HFFc6 (cell line): ENCODE measurements around the gene RGL4. TPM values are rescaled to one million over a fixed set of nuclear protein-coding genes. Genes with fewer than 3 reads are reported as not detected.
"Not testable (repeated sequence)": the region's sequence is repeated elsewhere in the genome, so short reads cannot be mapped to it uniquely, and the experiment has no call there.

Experiments
- DNase-seq: peaks from one replicate; pipeline ENCODE4 v3.0.0-alpha.2; 2018
- H3K27ac Mint-ChIP-seq: 2 replicates; pipeline ENCODE4 v1.8.0; 2020; ENCODE audit warnings: mild to moderate bottlenecking, mixed read lengths
- H3K27me3 Mint-ChIP-seq: 2 replicates; pipeline ENCODE4 v1.8.0; 2021; ENCODE audit warnings: mild to moderate bottlenecking, moderate library complexity, mixed read lengths; ENCODE audit not compliant: insufficient read depth
- H3K36me3 Mint-ChIP-seq: 2 replicates; pipeline ENCODE4 v1.8.0; 2021; ENCODE audit warnings: low read depth, mixed read lengths
- H3K4me1 Mint-ChIP-seq: 2 replicates; pipeline ENCODE4 v1.8.0; 2020; ENCODE audit warnings: low read depth, mixed read lengths
- H3K4me3 Mint-ChIP-seq: 2 replicates; pipeline ENCODE4 v1.8.0; 2020; ENCODE audit warnings: mild to moderate bottlenecking, moderate library complexity, mixed read lengths
- H3K9me3 Mint-ChIP-seq: 2 replicates; pipeline ENCODE4 v1.8.0; 2020; ENCODE audit warnings: mild to moderate bottlenecking, mixed read lengths
- CTCF ChIP-seq: fragments of 200-600 bp; sonication (generic); IDR thresholded peaks from 2 replicates; pipeline ENCODE4 v1.5.0; 2021; ENCODE audit warnings: antibody characterized with exemption, mild to moderate bottlenecking
- total RNA-seq, 6 experiments: library from RNA; stranded (reverse); fragmentation: NEBNext Ultra II Directional; extraction: Animal tissue kit (Norgen Biotek cat#: 25700); gene quantifications; 2 replicates in 1 of 6; 3 replicates in 5 of 6; pipeline ENCODE4 v1.2.3, GENCODE V29; 2021

RGL4 gene
- total RNA-seq, 6 experiments from 2014 or later = not detected

- peaks cover 6% of the 10 kb centered on the region; the same call in 1 of the 2 replicates for H3K36me3 Mint-ChIP-seq
- TF ChIP-seq CTCF = no peak
- H3K4me3 Mint-ChIP-seq = no peak overlapping the region
- no peaks in the 10 kb centered on the region; the same call in 1 of the 2 replicates for H3K4me1 Mint-ChIP-seq
- no peak overlapping the region for H3K27ac Mint-ChIP-seq
- DNase-seq = no peak
- H3K27me3 Mint-ChIP-seq = peaks cover 1% of the 10 kb centered on the region
- no peaks in the 10 kb centered on the region for H3K9me3 Mint-ChIP-seq
Observed at GRCh38 chr22:23655891-23656475, 34.8 kb upstream of the RGL4 start.

- H3K27ac Mint-ChIP-seq = no peak overlapping the region
- peaks cover 16% of the 10 kb centered on the region for H3K36me3 Mint-ChIP-seq
- H3K4me1 Mint-ChIP-seq = no peaks in the 10 kb centered on the region; the same call in 1 of the 2 replicates
- no peak overlapping the region for H3K4me3 Mint-ChIP-seq
- H3K9me3 Mint-ChIP-seq = peaks cover 4% of the 10 kb centered on the region; the same call in 1 of the 2 replicates
- TF ChIP-seq CTCF = no peak
- H3K27me3 Mint-ChIP-seq = peaks cover 1% of the 10 kb centered on the region
- DNase-seq = no peak
Observed at GRCh38 chr22:23657727-23658126, 33.1 kb upstream of the RGL4 start.

GRCh38 chr22:23660381-23660780 lies 30.4 kb upstream of the RGL4 start:
- not testable (repeated sequence) for H3K9me3 Mint-ChIP-seq, H3K4me3 Mint-ChIP-seq, H3K27me3 Mint-ChIP-seq, H3K27ac Mint-ChIP-seq, DNase-seq, H3K4me1 Mint-ChIP-seq
- peaks cover 35% of the 10 kb centered on the region for H3K36me3 Mint-ChIP-seq

- no peaks in the 10 kb centered on the region for H3K4me1 Mint-ChIP-seq
- H3K36me3 Mint-ChIP-seq = no peaks in the 10 kb centered on the region; the same call in 1 of the 2 replicates
- no peaks in the 10 kb centered on the region for H3K9me3 Mint-ChIP-seq
- no peak overlapping the region for H3K27ac Mint-ChIP-seq
- peaks cover 2% of the 10 kb centered on the region; the same call in 1 of the 2 replicates for H3K27me3 Mint-ChIP-seq
- DNase-seq = no peak
- H3K4me3 Mint-ChIP-seq = no peak overlapping the region
- TF ChIP-seq CTCF = no peak
Observed at GRCh38 chr22:23670378-23671295, 20.2 kb upstream of the RGL4 start.

GRCh38 chr22:23671387-23671786 lies 19.4 kb upstream of the RGL4 start:
- not testable (repeated sequence) for H3K36me3 Mint-ChIP-seq, H3K4me3 Mint-ChIP-seq, H3K27me3 Mint-ChIP-seq, H3K9me3 Mint-ChIP-seq, DNase-seq, H3K4me1 Mint-ChIP-seq, H3K27ac Mint-ChIP-seq

- DNase-seq, H3K27ac Mint-ChIP-seq, H3K9me3 Mint-ChIP-seq: not testable (repeated sequence)
Observed at GRCh38 chr22:23672307-23673049, 18.3 kb upstream of the RGL4 start.

More at GRCh38 chr22:23672307-23673049, 18.3 kb upstream of the RGL4 start:
- not testable (repeated sequence) for H3K27me3 Mint-ChIP-seq, H3K36me3 Mint-ChIP-seq, H3K4me1 Mint-ChIP-seq, H3K4me3 Mint-ChIP-seq
